ENCODE data around the gene PPP6R2.

GRCh38 chr22:50309601-50309991 is 33.5 kb upstream of the PPP6R2 start:
- TF ChIP-seq POLR2A (IDR thresholded peaks at IDR 0.05; ENCODE audit: low read depth, low read length): no peak
- no peak for TF ChIP-seq POLR2AphosphoS5 (IDR thresholded peaks at IDR 0.05; ENCODE audit: low read depth, low read length)
- no peak for TF ChIP-seq TAF1 (IDR thresholded peaks at IDR 0.05; ENCODE audit: low read depth, low read length)
- no peak for TF ChIP-seq PAX5 (IDR thresholded peaks at IDR 0.05; ENCODE audit: insufficient read depth, low read length, severe bottlenecking)

Measured in GM12891 (cell line).